GM19452 (cell line): ENCODE data around the gene AZU1.
"Not testable (repeated sequence)": the region's sequence is repeated elsewhere in the genome, so short reads cannot be mapped to it uniquely, and the experiment has no call there.

Source experiments
- ATAC-seq: cut with Tn5 transposase; IDR thresholded peaks from one replicate; pipeline ENCODE4 v1.9.1; 2021; ENCODE audit not compliant: unreplicated experiment

AZU1 gene

GRCh38 chr19:824885-825284 is 2.8 kb upstream of the AZU1 start:
- ATAC-seq = no peak

GRCh38 chr19:825897-826644 is 1.6 kb upstream of the AZU1 start:
- ATAC-seq = no peak

GRCh38 chr19:827314-827709 is 325 bp upstream of the AZU1 start:
- no peak for ATAC-seq

GRCh38 chr19:829129-829758 is 1.6 kb downstream of the AZU1 start:
- ATAC-seq = no peak

- no peak for ATAC-seq
Observed at GRCh38 chr19:831407-832369, 4.1 kb downstream of the AZU1 start.

GRCh38 chr19:834216-834615 is 6.6 kb downstream of the AZU1 start:
- ATAC-seq = no peak

- no peak for ATAC-seq
Observed at GRCh38 chr19:835210-835810, 7.7 kb downstream of the AZU1 start.

- no peak for ATAC-seq
Observed at GRCh38 chr19:840519-841206, 13.0 kb downstream of the AZU1 start, which contains the start of gene PRTN3. Gene PRTN3, plus strand, starts transcription at chr19:840999. Its CDS starts 10 bp downstream, at chr19:841009.

- not testable (repeated sequence) for ATAC-seq
Observed at GRCh38 chr19:842802-843179, 15.2 kb downstream of the AZU1 start.

- ATAC-seq = no peak
Observed at GRCh38 chr19:843180-843835, 15.7 kb downstream of the AZU1 start.

GRCh38 chr19:843836-844545 is 16.4 kb downstream of the AZU1 start:
- no peak for ATAC-seq

- no peak for ATAC-seq
Observed at GRCh38 chr19:844546-844971, 16.9 kb downstream of the AZU1 start.

- no peak for ATAC-seq
Observed at GRCh38 chr19:845707-846521, 18.3 kb downstream of the AZU1 start.

GRCh38 chr19:848386-848921 is 20.8 kb downstream of the AZU1 start:
- no peak for ATAC-seq

GRCh38 chr19:849195-849594 is 21.6 kb downstream of the AZU1 start:
- ATAC-seq = not testable (repeated sequence)

- ATAC-seq = no peak
Observed at GRCh38 chr19:850221-850978, 22.8 kb downstream of the AZU1 start.

GRCh38 chr19:850979-851335 is 23.3 kb downstream of the AZU1 start:
- ATAC-seq = no peak
